ENCODE measurements around the gene BAHD1. TPM values are rescaled to one million over a fixed set of nuclear protein-coding genes. Genes with fewer than 3 reads are reported as not detected.
A peak's percentile ranks its signal among the peaks of the same experiment; 100 is the strongest.

Gene BAHD1
- total and polyA plus RNA-seq, 2 donors (not counting 3 experiments of a cell fraction or from before 2014, with no cell fraction given): 6.3 to 19.1 TPM

DNA sequence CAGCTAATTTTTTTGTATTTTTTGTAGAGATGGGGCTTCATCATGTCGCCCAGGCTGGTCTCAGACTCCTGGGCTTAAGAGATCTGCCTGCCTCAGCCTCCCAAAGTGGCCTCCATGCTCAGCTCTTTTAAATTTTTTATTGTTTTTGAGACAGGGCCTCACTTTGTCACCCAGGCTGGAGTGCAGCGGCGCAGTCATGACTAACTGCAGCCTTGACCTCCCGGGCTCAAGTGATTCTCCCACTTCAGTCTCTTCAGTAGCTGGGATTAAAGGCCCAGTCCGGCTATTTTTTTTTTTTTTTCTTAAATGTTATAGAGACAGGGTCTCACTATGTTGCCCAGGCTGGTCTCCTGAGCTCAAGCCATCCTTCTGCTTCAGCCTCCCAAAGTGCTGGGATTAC is 15.1 kb upstream of the BAHD1 start:
- ChIA-PET POLR2A (no interaction called here), CTCF (interaction anchor here (0.6 to 6.9 kb wide), 6 partner anchors 10 to 146 kb away, joined by 3 to 113 read pairs (median 4); no protein-coding TSS in a partner anchor)
- H3K4me3 ChIP-seq (replicated peaks in 1 of 3; ENCODE audit: insufficient read depth in 1 of 3, low read depth in 1 of 3, low read length in 3 of 3): no peak overlapping the region
- no peak overlapping the region for H3K27ac ChIP-seq (ENCODE audit: insufficient read depth, low read depth, low read length)
- H2AFZ ChIP-seq (ENCODE audit: low read depth, low read length): no peak overlapping the region
- no peak for DNase-seq (ENCODE audit: low read depth, low spot score)
- no peaks in the 10 kb centered on the region for H3K36me3 ChIP-seq (ENCODE audit: control insufficient read depth in 2 of 2, extremely low read depth in 1 of 2, insufficient read depth in 2 of 2, low read length in 2 of 2)
- no peaks in the 10 kb centered on the region for H3K9me1 ChIP-seq (replicated peaks; ENCODE audit: control insufficient read depth, extremely low read depth, insufficient read depth, low read length)
- TF ChIP-seq POLR2A (IDR thresholded peaks at IDR 0.05; ENCODE audit: low read depth, low read length) (no peak), EZH2 (IDR thresholded peaks at IDR 0.05; ENCODE audit: borderline replicate concordance, low read depth, low read length, severe bottlenecking) (no peak), JUN (IDR thresholded peaks at IDR 0.05; ENCODE audit: borderline replicate concordance, insufficient read depth, insufficient read length, low read depth) (no peak)
- dilution Hi-C loops (cut with MboI; ENCODE audit: extremely low pct_ligation_motif_present, low sequenced_read_pairs): no loop called here
- H4K20me1 ChIP-seq (replicated peaks; ENCODE audit: control insufficient read depth, extremely low read depth, insufficient read depth, low read length): no peaks in the 10 kb centered on the region
- BruUV-seq (replicated peaks): no TSS peak
- H3K4me2 ChIP-seq (ENCODE audit: insufficient read depth, low read length): no peak overlapping the region
- no peaks in the 10 kb centered on the region for H3K4me1 ChIP-seq (ENCODE audit: control insufficient read depth, extremely low read depth, insufficient read depth, low read length)
- peak; percentile 43 for FAIRE-seq
- H3K79me2 ChIP-seq (ENCODE audit: control insufficient read depth, insufficient read depth, low read length): no peaks in the 10 kb centered on the region
- intact Hi-C loops (cut with micrococcal nuclease): no loop called here
- H3K9me3 ChIP-seq (replicated peaks; ENCODE audit: control insufficient read depth, insufficient read depth, low read length): no peaks in the 10 kb centered on the region
- H3K9ac ChIP-seq (replicated peaks; ENCODE audit: extremely low read depth, insufficient read depth, low read length): no peak overlapping the region
- peaks cover 6 to 9% of the 10 kb centered on the region in 2 experiments for H3K27me3 ChIP-seq (ENCODE audit: control insufficient read depth in 2 of 2, insufficient read depth in 2 of 2, low read length in 2 of 2)

DNA sequence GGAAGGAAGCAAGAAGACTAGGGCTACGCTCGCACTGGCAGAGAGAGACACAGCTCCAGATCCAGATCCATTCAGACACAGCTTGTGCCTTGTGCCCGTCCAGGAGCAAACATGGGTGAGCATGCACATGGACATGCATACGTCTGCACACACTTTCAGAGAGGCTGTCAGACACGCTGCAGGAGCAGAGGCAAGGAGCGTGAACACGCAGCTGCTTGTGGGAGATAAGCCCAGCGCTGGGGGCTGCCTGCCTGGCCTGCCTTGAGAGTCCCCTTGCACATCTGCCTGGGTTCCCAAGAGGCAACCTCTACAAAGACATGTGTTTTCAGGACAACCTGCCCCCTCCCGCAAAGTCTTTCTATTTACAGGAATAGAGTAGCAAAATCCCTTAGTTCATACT is 13.6 kb upstream of the BAHD1 start:
- FAIRE-seq: no peak
- Histone ChIP-seq H3K4me1 (ENCODE audit: control insufficient read depth, extremely low read depth, insufficient read depth, low read length) (no peaks in the 10 kb centered on the region), H3K4me3 (replicated peaks in 1 of 3; ENCODE audit: insufficient read depth in 1 of 3, low read depth in 1 of 3, low read length in 3 of 3) (no peak overlapping the region), H3K27me3 (ENCODE audit: control insufficient read depth in 2 of 2, insufficient read depth in 2 of 2, low read length in 2 of 2) (peaks cover 6 to 12% of the 10 kb centered on the region in 2 experiments), H3K27ac (ENCODE audit: insufficient read depth, low read depth, low read length) (no peak overlapping the region), H3K9ac (replicated peaks; ENCODE audit: extremely low read depth, insufficient read depth, low read length) (no peak overlapping the region), H3K9me1 (replicated peaks; ENCODE audit: control insufficient read depth, extremely low read depth, insufficient read depth, low read length) (no peaks in the 10 kb centered on the region), H3K36me3 (ENCODE audit: control insufficient read depth in 2 of 2, extremely low read depth in 1 of 2, insufficient read depth in 2 of 2, low read length in 2 of 2) (no peaks in the 10 kb centered on the region), H3K9me3 (replicated peaks; ENCODE audit: control insufficient read depth, insufficient read depth, low read length) (no peaks in the 10 kb centered on the region), H3K4me2 (ENCODE audit: insufficient read depth, low read length) (no peak overlapping the region), H2AFZ (ENCODE audit: low read depth, low read length) (no peak overlapping the region), H3K79me2 (ENCODE audit: control insufficient read depth, insufficient read depth, low read length) (no peaks in the 10 kb centered on the region), H4K20me1 (replicated peaks; ENCODE audit: control insufficient read depth, extremely low read depth, insufficient read depth, low read length) (no peaks in the 10 kb centered on the region)
- intact Hi-C loops (cut with micrococcal nuclease) (no loop called here), dilution Hi-C loops (cut with MboI; ENCODE audit: extremely low pct_ligation_motif_present, low sequenced_read_pairs) (no loop called here)
- ChIA-PET CTCF (interaction anchor here (2.0 kb wide), 1 partner anchor 83 kb away, joined by 8 read pairs; no protein-coding TSS in a partner anchor), POLR2A (no interaction called here)
- no TSS peak for BruUV-seq (replicated peaks)
- no peak for DNase-seq (ENCODE audit: low read depth, low spot score)
- TF ChIP-seq, protein P1, sequence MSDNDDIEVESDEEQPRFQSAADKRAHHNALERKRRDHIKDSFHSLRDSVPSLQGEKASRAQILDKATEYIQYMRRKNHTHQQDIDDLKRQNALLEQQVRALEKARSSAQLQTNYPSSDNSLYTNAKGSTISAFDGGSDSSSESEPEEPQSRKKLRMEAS (IDR thresholded peaks at IDR 0.05; ENCODE audit: insufficient read depth, insufficient read length): no peak
- TF ChIP-seq, protein P2, sequence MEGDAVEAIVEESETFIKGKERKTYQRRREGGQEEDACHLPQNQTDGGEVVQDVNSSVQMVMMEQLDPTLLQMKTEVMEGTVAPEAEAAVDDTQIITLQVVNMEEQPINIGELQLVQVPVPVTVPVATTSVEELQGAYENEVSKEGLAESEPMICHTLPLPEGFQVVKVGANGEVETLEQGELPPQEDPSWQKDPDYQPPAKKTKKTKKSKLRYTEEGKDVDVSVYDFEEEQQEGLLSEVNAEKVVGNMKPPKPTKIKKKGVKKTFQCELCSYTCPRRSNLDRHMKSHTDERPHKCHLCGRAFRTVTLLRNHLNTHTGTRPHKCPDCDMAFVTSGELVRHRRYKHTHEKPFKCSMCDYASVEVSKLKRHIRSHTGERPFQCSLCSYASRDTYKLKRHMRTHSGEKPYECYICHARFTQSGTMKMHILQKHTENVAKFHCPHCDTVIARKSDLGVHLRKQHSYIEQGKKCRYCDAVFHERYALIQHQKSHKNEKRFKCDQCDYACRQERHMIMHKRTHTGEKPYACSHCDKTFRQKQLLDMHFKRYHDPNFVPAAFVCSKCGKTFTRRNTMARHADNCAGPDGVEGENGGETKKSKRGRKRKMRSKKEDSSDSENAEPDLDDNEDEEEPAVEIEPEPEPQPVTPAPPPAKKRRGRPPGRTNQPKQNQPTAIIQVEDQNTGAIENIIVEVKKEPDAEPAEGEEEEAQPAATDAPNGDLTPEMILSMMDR (IDR thresholded peaks at IDR 0.05; ENCODE audit: extremely low read depth in 1 of 2, insufficient read depth in 1 of 2, low read depth in 1 of 2, low read length in 2 of 2): no peak
- TF ChIP-seq MYC (IDR thresholded peaks at IDR 0.05; ENCODE audit: low read depth, low read length) (no peak), GATA2 (IDR thresholded peaks at IDR 0.05; ENCODE audit: insufficient read depth, insufficient read length, low read depth, low read length) (no peak), JUN (IDR thresholded peaks at IDR 0.05; ENCODE audit: borderline replicate concordance, insufficient read depth, insufficient read length, low read depth) (no peak), EZH2 (IDR thresholded peaks at IDR 0.05; ENCODE audit: borderline replicate concordance, low read depth, low read length, severe bottlenecking) (no peak), POLR2A (IDR thresholded peaks at IDR 0.05; ENCODE audit: low read depth, low read length) (no peak), POLR2AphosphoS5 (IDR thresholded peaks at IDR 0.05; ENCODE audit: insufficient read depth, low read depth, low read length) (no peak), FOS (IDR thresholded peaks at IDR 0.05; ENCODE audit: borderline replicate concordance, insufficient read depth, low read length) (no peak)
